ENCODE results near the gene CCDC154.

CCDC154 gene

GRCh38 chr16:1413684-1414531 lies 30.4 kb downstream of the CCDC154 start:
- peak; percentile 58 for DNase-seq

GRCh38 chr16:1412847-1413246 lies 31.5 kb downstream of the CCDC154 start:
- DNase-seq: no peak

DNA sequence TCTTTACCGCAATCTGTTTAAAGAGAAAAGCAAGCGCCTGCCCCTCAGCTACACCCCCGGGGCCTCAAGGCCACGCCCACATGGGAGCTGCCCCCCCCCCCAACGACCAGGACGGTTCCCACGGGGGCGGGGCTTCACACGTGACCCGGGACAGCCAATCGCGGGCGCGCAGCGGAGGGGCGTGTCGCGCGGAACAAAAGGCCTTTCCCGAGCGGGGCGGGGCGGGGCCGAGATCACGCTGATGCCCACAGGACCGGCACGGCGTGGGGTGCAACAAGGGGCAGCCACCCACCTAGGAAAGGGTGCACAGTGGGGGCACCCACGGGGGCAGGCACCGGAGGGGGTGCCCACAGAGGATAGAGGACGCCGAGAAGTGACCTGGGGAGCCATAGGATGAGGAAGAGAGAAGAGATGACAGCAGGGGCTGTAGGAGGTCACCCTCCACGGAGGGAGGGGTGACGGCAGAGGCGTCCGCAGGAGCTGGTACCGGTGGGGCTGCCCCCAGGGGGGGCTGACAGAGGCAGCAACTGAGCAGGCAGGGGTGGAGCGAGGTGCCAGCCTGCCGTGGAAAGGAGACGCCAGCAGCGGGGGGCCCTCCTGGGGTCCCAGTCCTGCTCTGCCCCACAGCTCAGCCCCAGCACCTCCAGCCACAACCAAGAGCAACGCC lies 36.1 kb downstream of the CCDC154 start:
- peak; percentile 93 for DNase-seq

GRCh38 chr16:1407753-1408152 lies 36.6 kb downstream of the CCDC154 start:
- DNase-seq: no peak

DNA sequence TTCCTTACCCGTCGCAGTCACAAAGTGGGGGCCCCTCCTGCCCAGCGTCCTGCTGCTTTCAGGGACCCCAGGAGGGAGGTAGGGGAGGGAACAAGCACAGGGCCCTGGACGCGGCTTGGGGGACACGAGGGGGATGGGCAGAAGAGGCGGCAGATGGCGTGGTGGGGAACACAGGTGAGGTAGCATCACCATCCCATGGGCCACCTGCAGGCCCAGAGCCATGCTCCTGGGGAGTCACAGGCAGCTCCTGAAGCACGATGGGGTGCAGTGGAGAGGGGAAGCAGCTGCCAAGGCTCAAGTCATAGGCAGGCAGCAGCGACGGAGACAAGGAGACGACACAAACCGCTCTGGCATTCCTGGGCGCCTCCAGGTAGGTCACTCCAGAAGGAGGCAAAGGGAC lies 40.6 kb downstream of the CCDC154 start:
- no peak for DNase-seq

DNA sequence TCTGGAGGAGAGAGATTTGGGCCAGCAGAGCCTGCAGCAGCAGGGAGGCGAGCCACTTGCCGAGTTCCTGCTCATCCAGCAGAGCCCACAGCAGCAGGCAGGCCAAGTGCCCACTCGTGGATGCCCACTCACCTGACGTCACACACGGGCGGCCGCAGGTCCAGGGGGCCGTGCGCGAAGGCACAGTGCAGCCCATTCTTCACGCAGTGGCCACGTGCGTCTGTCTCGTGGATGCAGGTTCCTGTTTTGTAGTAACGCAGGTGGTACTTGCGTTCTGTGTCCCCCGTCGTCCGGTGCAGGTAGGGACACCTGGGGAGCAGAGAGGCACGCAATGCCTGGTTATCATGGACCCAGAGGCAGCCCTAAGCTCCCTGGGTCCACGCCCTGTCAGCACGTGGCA lies 41.3 kb downstream of the CCDC154 start:
- DNase-seq: no peak

DNA sequence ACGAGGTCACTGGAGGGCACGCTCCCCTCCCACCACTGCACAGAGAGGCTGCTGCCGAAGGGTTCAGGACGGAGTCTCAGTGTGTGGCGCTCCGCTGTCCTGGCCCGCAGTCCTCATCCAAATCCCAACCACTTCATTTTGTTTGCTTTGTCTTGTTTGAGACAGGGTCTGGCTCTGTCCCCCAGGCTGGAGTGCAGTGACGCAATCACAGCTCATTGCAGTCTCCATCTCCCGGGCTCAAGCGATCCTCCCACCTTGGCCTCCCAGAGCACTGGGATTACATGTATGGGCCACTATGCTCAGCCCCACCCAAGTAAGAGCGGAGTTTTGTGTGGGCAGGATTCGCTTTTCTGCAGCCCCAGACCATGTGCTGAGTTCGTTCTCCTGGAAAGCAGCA lies 42.6 kb downstream of the CCDC154 start:
- DNase-seq: no peak

DNA sequence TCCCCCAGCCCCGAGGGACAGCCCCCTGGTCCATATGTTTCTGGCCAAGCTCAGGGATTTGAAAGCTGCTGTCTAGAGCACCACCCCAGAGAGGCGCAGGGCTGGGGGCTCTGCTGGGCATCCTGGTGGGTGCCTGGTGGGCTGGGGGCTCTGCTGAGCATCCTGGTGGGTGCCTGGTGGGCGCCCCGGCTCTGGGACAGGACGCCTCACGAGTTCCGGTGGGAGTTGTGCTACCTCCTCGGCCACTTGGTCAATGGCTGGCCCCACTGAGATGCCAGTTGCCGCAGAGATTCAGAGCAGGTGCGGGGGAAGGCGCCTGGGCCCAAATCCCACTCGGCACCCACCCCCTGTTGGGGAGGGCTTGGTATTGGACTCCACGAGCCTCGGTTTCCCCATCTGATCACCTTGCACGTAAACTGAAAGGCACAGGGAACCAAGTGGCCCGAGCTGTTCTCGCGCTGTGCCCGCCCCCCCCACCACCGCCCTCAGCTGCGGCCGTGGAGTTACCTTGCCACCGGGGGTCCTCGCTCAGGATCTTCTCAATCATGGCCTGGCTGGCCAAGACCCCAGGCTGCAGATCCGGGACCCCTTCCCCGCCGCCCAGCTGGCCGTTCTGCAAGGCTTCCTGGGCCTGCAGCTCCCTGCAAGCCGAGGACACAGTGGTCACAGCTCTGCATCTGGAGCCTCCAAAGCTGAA lies 43.1 kb downstream of the CCDC154 start:
- DNase-seq: no peak

- no peak for DNase-seq
Observed at GRCh38 chr16:1398826-1399581, 45.4 kb downstream of the CCDC154 start.

DNA sequence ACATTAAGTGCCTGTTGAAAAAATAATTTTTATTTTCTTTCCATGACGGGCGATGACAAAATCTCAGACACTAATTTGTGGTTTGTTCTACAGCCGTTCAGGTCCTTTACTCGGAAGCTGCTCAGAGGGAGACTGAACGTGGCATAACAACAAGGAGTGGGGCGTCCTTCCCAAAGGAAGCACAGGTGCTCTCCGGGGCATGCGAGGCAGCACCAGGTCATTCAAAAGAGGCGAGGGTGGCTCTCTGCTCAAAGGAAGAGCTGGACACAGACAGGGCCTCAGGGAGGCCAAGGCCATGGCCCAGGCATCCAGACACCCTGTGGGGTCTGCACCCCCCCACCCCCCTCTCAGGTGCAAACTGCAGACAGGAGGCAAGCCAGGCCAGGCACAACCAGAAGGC lies 46.0 kb downstream of the CCDC154 start:
- DNase-seq: no peak

DNA sequence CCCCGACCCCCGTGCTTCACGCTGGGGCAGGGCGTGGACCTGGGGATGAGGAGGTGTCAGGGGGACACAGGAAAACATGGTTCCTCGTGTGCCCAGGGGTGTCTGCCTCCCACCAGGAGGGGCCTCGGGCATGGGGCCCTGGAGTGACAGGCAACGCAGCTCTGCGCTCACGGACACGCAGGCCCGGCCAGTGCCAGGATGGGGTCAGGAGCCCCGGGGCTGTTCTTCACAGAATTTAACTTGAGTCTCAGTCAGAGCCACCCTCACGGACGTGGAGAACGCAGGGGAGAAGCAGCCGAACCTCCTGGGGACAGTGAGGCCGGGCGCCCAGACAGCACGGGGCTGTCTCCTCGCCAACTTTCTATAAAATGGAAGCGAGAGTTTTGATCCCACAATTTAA lies 46.6 kb downstream of the CCDC154 start:
- no peak for DNase-seq

- DNase-seq: no peak
Observed at GRCh38 chr16:1395444-1396031, 48.8 kb downstream of the CCDC154 start.

GRCh38 chr16:1394367-1394951 lies 49.9 kb downstream of the CCDC154 start:
- no peak for DNase-seq

DNA sequence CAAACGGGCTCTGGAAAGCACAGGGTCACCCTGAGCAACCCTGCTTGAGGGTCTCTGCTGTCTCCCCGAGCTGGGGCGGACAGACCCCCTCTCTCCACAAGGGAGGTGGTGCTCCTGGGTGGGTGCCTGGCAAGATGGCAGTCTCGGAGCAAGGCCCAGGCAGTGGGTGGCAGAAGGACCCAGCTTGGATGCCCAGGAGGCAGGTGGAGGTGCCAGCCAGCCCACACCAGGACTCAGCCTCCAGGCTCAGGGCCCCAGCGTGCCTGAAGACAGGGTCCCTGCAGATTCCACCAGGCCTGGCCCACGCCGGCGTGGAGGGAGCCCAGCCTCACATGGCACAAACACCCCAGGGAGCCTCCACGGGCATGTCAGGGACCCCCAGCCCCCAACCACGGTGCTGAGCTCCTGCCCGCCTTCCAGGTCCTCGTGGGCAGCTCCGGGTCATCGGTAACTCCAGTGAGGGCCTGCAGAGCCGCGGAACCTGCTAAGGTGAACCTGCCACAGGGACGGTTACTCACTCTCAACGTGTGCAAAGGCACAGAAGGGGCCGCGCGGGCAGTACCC lies 50.7 kb downstream of the CCDC154 start:
- no peak for DNase-seq

DNA sequence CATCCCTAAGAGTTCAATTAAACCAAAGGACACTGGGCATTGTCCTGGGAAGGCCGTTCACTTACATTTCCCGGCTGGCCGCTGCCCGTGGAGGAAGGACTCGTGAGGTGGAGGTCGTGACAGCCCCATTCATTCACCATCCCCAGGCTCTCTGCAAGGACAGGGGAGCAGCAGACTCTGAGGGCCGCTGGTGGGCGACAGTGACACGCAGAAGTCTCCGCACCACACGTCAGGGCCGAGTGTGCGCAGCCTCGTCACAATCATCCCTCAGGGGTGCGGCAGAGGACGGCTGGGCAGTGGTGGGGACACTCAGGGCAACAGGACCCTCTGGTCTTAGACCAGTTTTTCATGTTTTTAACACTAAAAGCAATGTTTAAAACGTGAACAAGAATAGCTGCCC lies 51.5 kb downstream of the CCDC154 start:
- DNase-seq: no peak

GRCh38 chr16:1390239-1390779 lies 54.0 kb downstream of the CCDC154 start:
- DNase-seq: no peak

DNA sequence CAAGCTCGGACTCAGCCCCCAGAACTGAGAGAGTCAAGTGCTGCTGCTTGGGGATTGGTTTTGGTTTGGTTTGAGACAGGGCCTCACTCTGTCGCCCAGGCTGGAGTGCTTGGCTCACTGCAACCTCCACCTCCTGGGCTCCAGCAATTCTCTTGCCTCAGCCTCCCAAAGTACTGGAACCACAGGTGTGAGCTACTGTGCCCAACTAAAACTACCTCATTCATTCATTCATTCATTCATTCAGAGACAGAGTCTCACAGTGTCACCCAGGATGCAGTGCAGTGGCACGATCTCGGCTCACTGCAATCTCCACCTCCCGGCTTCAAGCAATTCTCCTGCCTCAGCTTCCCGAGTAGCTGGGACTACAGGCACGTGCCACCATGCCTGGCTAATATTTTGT lies 54.6 kb downstream of the CCDC154 start:
- no peak for DNase-seq

DNA sequence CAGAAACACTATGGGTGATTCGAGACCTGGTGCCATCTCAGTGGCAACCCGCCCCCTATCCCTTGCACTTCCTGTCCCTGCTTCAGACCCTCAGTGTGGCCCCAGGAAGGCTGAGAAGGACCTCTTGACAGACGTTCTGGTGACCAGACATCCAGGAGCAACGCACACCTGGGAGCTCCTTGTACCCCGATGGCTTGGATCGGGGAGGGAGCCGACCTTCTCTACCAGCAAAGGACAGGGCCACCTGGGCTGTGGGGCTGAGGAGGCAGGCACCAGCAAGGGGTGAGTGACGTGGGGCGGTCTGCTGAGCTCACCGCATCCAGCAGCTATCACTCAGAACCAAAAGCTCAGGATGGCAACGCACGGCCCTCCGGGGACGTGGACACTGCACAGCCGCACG lies 57.0 kb downstream of the CCDC154 start:
- no peak for DNase-seq

DNA sequence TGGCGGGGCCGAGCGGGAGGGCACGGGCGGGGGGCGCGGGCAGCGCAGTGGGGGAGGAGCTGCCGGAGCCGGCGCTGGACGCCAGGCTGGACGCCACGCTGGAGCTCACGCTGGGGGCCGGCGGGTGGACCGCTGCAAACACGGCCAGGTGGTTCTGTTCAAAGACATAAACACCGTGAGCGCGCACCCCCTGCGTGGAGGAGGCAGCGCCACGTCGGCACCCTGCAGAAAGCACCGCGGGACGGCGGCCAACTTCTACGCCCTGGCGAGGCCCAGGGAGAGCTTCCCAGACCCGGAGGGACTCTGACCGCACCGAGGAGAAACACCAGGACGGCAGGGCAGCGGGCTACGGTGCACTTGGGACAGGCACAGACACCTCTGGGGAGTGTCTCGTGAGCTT lies 59.1 kb downstream of the CCDC154 start:
- no peak for DNase-seq

Data from right hindlimb (tissue), 1 donor.